Measurements from ENCODE around the gene CMSS1. TPM values are rescaled to one million over a fixed set of nuclear protein-coding genes. Genes with fewer than 3 reads are reported as not detected.

Gene CMSS1
- total RNA-seq, 1 donor from 2014 or later, result 9.7 TPM

GRCh38 chr3:99899603-99900002 lies 81.9 kb downstream of the CMSS1 start:
- DNase-seq (ENCODE audit: low spot score), result no peak
- ATAC-seq, result no peak

DNA sequence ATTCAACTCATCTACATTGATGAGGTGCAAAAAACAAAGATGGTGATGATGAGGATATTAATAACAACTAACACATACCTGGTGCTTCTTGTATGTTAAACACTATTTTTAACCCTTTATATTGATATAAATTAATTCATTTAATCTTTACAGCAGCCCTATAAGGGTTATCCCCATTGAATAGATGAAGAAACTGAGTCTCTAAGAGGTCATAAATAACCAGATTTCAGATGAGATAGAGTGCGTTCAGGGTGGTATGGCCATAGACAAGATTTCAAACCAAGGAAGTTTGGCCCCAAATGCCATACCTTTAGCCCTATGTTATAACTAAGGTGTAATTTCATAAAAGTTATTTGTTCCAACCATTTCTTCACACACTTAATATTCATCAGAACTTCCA lies 82.6 kb downstream of the CMSS1 start:
- DNase-seq (ENCODE audit: low spot score) (no peak), ATAC-seq (no peak)

DNA sequence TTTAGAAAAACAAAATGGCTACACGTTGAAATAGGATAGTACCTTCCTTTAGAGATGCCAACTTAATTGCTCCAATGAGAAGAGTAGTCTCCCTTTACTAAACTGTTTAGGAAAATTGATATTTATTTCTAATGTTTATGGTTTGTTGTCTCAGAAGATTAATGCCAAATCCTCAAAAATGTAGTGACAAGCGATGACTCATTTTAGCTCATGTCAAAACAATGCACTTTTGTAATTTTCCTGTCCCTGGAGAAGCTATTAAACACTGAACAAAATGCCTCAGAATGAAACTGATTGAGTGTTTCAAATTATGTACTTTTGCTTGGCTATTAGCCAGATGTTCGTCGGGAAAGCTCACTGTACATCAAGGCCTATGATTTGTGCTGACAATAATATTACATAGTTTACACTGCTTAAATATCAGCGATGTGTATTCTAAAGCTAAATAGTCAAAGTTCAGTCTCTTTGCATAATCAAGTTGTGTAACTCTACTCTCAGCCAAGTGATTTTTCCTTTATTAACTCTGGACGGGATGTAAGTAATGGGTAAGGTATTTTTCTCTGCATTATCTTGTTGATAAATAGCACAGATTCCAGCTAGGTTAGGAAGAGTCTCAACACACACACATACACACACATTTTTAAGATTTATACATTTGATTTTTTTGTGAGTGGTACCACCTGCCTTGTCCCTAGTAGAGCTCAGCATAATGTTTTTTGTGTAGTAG lies 83.7 kb downstream of the CMSS1 start:
- DNase-seq (ENCODE audit: low spot score), result no peak

DNA sequence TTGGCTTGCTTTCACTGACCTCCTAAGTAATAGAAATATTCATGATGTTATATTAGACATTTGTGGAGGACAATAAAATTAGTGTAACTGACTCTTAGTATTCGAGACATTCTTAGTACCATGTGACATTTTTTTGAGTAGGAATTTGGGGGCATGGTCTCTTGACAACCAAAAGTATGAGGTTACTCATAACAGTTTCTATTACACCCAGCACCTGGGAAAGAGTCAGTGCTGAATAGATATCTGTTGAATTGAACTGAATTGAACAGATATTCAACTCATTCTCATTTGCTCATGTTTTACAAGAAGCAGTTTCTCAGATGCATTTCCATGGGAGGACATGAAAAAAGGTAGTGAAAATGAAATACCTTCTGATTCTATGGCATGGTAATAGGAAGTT lies 84.4 kb downstream of the CMSS1 start:
- ATAC-seq (no peak), DNase-seq (ENCODE audit: low spot score) (no peak)

More for the DNA sequence above, 83.7 kb downstream of the CMSS1 start:
- peak; percentile 93 for ATAC-seq

DNA sequence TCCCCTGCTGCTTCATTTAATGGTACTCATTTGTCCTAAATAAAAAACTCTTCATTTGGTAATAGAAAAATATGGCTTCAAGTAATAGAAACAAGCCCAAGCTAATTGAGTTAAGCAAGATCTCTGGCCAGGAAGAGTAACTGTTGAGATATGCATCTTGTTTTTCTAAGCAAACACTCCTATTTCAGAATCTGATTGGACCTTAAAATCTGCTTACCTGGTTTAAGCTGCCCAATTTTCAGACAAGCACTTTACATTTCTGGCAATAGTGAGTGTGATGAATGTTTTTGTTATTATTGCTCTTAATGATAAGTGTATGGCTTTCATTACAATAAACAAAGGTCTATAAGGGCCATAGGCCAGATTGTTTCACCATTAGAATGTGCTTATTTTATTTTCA lies 86.2 kb downstream of the CMSS1 start:
- ATAC-seq (no peak), DNase-seq (ENCODE audit: low spot score) (no peak)

DNA sequence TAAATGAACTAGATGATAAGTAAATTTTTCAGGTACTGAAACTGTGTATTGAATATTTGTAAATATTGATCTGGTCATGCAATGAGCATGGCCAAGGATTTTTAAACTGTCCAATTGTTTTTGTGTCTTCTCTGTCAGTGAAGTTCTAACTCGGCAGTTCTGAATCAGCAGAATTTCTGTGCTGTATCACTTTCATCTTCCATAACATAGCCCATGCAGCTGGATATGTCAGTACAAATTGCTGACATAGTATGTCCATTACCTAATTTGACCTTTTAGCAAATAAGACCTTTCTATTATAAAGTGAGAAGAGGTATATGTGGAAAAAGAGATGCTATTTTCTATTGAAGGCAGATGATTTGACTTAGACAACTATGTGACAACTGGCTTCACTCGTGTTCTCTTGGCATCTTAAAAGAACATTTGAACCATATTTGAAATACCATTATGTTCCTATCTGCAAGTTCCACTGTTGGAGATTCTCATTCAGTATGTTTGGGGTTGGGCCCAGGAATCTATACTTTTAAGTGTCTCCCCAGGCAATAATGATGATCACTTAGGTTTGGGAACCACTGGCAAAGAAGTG lies 90.4 kb downstream of the CMSS1 start:
- DNase-seq (ENCODE audit: low spot score) (no peak), ATAC-seq (no peak)

DNA sequence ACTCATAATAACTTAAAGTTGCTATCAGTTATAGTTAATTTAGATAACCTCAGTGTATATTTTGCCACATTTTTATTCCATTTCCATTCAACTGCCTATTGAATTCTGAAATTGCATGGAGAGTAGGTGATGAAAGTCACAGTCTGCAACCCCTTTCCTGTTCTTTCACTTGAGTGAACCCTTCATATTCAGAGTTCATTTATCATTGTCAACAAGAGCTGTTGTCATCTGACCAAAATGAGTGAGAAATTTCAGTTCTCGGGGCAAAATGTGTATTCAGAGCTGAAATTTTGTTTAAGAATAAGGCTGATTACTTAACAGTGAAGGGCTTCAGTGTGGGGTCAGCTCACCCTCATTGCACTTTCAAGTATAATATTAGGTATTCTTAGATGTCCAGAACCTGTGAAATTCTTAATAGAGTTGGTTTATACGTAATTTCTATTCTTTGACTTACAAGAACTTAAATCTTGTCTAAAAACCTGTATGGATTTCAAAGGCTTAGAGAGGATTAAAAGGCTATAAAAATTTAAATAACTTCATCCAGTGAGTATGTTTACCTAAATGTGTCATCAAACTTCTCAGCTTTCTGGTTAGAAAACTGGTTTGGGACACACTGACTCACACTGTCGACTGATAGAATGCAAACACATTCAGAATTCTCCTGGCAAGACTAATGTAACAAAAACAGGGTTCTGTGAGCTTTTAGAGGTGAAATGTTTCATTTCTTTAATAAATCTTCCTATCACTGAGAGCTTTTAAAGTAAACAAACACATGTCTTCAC lies 92.2 kb downstream of the CMSS1 start:
- no peak for DNase-seq (ENCODE audit: low spot score)

GRCh38 chr3:99910752-99911290 lies 93.2 kb downstream of the CMSS1 start:
- DNase-seq (ENCODE audit: low spot score) (no peak), ATAC-seq (no peak)

More for the DNA sequence above, 92.2 kb downstream of the CMSS1 start:
- ATAC-seq, result peak; percentile 30

- DNase-seq (ENCODE audit: low spot score), result no peak
Observed at GRCh38 chr3:99911433-99911832, 93.8 kb downstream of the CMSS1 start.

DNA sequence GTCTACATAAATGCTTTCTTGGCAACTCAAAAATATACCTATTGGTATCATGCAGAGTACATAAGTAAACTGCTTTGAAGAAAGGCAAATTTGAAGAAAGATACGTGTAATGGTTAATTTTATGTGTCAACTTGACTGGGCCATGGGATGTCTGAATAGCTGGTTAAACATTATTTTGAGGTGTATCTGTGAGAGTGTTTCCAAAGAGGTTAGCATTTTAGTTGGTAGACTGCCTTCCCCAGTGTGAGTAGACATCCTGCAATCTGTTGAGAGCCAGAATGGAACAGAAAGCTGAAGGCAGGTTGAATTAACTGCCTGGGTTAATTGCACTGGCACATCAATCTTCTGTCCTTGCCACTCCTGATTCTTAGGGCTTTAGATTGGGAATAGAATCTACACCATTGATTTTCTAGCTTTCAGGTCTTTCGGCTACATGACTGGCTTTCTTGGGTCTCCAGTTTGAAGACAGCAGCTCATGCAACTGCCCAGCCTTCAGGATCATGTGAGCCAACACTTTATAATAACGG lies 98.3 kb downstream of the CMSS1 start:
- DNase-seq (ENCODE audit: low spot score), result no peak
- ATAC-seq, result peak; percentile 39

More at GRCh38 chr3:99911433-99911832, 93.8 kb downstream of the CMSS1 start:
- ATAC-seq, result no peak

DNA sequence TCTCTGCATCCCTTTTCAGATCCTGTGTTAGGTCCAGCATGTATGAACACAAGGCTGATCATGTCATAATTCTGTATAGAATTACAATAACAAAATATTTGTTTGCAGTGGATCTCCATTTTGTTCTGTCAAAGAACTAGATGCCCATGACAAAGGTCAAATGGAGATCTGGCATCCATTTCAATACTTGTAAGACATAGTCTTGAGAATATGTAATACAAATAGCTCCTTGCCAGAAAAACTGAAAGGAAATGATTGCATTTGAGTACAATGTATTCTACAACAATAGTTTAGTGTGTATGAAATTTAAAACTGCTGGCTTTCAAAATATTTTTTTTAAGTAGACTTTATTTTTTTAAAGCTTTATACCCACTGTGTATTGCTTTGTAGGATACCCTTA lies 101.1 kb downstream of the CMSS1 start:
- DNase-seq (ENCODE audit: low spot score) (no peak), ATAC-seq (no peak)

- DNase-seq (ENCODE audit: low spot score) (no peak), ATAC-seq (no peak)
Observed at GRCh38 chr3:99919694-99920093, 102.0 kb downstream of the CMSS1 start.

DNA sequence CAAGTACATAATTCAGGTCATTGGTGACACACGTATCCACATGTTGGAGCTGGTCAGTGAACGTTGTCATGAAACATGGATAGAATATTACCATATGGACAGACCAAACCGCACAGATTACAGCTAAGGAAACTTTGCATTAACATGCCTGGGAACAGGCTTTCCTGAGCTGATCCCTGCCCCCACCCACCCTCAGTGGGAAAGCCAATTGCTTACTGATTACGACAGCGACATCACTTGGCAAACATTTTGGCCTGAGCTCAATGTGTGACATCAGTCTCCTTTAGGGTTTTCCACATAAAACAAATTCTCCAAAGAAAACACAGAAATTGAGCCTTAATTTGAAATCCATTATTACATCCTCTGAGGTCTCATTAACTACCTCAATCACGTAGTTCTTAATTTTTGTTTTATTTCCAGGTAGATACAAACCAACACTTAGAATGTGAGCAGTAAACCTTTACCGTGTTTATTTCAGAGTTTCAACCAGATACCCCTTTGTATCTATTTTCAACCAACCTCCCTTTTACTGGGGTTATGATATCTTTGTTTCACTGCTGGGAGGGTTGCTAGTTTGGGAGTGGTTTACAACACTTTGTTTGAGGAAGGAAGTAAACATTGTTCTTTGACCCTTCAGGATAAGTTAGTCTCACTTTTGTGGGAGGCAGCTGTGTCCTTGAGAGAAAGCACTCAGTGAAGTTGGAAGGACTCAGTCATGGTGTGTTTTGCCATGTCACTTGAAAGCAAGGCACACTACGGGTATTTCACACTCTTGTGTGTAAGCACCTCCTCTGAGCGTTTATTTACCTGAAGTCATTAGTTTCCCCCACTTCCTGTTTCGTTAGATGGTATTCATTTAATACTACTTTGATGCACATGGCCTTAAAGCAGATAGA lies 103.1 kb downstream of the CMSS1 start:
- peak; percentile 87 for DNase-seq (ENCODE audit: low spot score)
- ATAC-seq, result peak; percentile 91

- no peak for DNase-seq (ENCODE audit: low spot score)
- no peak for ATAC-seq
Observed at GRCh38 chr3:99921377-99921695, 103.7 kb downstream of the CMSS1 start.

DNA sequence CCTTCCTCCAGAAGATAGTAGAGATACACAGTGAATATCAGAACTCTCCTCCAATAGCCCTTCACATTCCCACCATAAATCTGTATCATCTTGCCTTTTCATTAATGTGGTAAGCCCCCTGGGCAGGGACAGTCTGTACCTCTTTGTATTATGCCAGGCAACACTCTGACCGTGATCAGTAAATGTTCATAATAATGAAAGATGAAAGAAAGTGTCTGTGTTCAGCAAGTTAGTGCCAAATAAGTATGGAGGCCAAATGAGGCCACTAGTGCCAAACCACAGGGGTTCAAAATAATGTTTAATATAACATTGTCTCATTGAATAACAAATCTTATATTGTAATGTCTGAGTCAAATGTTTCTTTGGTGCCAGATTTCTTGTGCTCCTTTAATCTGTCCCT lies 104.3 kb downstream of the CMSS1 start:
- ATAC-seq (no peak), DNase-seq (ENCODE audit: low spot score) (no peak)

DNA sequence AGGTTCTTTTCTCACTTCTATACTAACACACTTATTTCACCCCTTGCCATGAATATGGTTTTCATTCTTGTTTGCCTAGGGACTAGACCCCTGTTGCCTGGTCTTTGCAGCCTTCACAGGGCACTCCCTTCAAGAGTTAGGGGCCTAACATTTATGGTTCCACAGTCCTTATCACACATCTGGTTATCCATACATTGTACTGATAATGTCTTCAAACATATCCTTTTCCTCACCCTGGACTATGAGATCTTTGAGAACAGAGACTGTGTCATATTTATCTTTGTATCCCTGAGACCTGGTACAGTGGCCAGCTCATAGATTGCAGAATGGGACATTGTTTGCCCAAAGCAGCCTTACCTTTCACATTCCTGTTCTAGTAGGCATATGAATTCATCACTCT lies 106.2 kb downstream of the CMSS1 start:
- no peak for DNase-seq (ENCODE audit: low spot score)
- no peak for ATAC-seq

DNA sequence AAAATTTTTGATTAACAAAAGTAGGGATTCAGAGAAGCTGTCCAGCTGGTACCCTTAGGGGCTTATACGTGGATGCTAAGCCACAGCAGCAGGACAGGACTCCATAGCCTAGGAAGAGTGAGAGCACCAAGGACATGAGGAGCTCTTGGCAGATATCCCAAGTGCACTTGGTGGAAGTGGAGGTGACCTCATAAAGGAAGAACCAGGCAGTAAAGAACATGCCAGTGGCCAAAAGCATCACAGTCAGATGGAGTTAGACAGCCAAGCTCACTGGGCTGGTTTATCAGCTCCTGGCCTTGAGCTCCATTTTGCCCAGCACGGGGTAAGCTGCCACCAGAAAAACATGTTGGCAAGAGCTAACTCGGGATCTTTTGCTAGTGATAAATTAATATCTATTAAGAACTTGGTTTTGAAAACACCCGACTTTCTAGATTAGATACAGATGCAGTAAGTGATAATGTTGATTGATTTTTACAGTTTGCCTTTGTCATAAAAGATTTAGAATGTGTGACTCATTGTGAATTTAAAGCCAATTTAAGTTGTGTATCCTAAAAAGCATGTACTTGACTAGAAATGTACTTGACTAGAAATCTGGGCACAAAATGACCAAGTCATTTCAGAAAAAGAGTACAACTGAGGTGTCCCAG lies 108.0 kb downstream of the CMSS1 start:
- ATAC-seq (no peak), DNase-seq (ENCODE audit: low spot score) (no peak)

DNA sequence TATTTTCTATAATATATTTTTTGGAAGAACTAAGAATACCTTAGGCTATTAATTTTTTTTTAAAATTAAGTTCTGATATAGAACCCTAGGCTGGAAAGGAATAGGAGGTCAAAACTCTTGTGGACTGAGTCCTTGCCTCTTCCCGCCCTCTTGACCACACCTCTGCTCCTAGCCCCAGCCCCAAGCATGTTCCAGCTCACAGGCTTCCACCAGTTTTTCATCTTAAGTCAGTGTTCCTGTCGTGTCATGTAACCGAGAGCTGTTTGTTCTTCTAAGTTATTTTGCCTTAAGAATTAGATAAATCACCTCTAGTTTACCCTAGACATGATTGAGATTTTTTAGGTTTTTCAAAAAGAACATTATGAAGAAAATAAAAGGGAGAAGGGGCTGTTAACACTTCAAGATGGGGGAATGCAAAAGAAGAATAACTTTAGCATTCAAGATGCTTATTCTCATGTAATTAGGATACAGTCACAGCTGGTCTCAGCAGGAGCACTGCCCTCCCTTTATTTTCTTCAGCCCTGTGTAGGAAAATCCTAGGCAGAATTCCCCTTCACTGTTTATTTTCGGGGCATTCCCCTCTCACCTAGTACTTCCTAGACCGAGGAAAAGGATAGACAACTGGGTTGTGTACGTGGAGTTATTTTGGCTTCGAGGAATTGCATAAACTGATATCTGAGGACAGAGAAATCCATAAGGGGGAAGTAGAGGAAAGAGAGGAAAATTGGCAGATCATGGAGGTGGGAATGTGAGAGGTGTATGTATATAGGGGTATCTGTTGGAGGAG lies 110.2 kb downstream of the CMSS1 start:
- no peak for ATAC-seq
- no peak for DNase-seq (ENCODE audit: low spot score)

Measured in left lobe of liver (tissue), 2 donors.